DND-41 (cell line): ENCODE measurements around the gene SMARCC2.

ENCODE experiments used
- ATAC-seq: fragments of 200-7000 bp; cut with Tn5 transposase; 3 replicates; pipeline ENCODE4 v1.9.1; 2021; ENCODE audit warnings: low read depth; ENCODE audit not compliant: insufficient read depth
- DNase-seq: peaks from one replicate; pipeline ENCODE4 v3.0.0-alpha.2; 2020
- H2AFZ ChIP-seq: 2 replicates; pipeline ENCODE4 v1.6.0; 2012; ENCODE audit warnings: low read depth, low read length
- H3K27ac ChIP-seq: 2 replicates; pipeline ENCODE4 v1.5.1; 2012; ENCODE audit warnings: low read length, inconsistent platforms
- H3K27me3 ChIP-seq: fragments of 200-600 bp; sonication (generic); 2 replicates; pipeline ENCODE4 v1.6.0; 2012; ENCODE audit warnings: low read length, mild to moderate bottlenecking, inconsistent platforms; ENCODE audit not compliant: insufficient read depth, poor library complexity
- H3K36me3 ChIP-seq: 2 replicates; pipeline ENCODE4 v1.5.1; 2012; ENCODE audit warnings: low read length, inconsistent platforms; ENCODE audit not compliant: insufficient read depth
- H3K4me1 ChIP-seq: 2 replicates; pipeline ENCODE4 v1.5.1; 2012; ENCODE audit warnings: mild to moderate bottlenecking, low read length; ENCODE audit not compliant: insufficient read depth
- H3K4me2 ChIP-seq: 2 replicates; pipeline ENCODE4 v1.6.0; 2012; ENCODE audit warnings: mild to moderate bottlenecking, moderate library complexity, low read length, inconsistent platforms; ENCODE audit not compliant: insufficient read depth
- H3K4me3 ChIP-seq, 2 experiments: fragments of 200-600 bp in 1 of 2; shearing (Covaris generic) in 1 of 2; 2 replicates each; pipeline ENCODE4 v1.5.1; 2012 to 2016; ENCODE audit warnings: inconsistent platforms in 2 of 2, low read length in 2 of 2, mild to moderate bottlenecking in 2 of 2, low read depth in 1 of 2, moderate library complexity in 1 of 2
- H3K79me2 ChIP-seq: 2 replicates; pipeline ENCODE4 v1.6.0; 2012; ENCODE audit warnings: low read length, inconsistent platforms; ENCODE audit not compliant: insufficient read depth
- H3K9ac ChIP-seq: 2 replicates; pipeline ENCODE4 v1.6.0; 2012; ENCODE audit warnings: low read depth, mild to moderate bottlenecking, inconsistent platforms, low read length, moderate library complexity
- H3K9me3 ChIP-seq: 2 replicates; pipeline ENCODE4 v1.5.1; 2012; ENCODE audit warnings: low read length, moderate library complexity, mild to moderate bottlenecking, inconsistent platforms; ENCODE audit not compliant: insufficient read depth, severe bottlenecking
- H4K20me1 ChIP-seq: 2 replicates; pipeline ENCODE4 v1.6.0; 2012; ENCODE audit warnings: low read length; ENCODE audit not compliant: insufficient read depth
- EZH2 ChIP-seq: IDR thresholded peaks from 3 replicates; pipeline ENCODE4 v1.6.1; 2012; ENCODE audit warnings: borderline replicate concordance, low read depth, mild to moderate bottlenecking, moderate library complexity, low read length, inconsistent platforms; ENCODE audit not compliant: severe bottlenecking
- TF ChIP-seq, protein P1 (sequence below): IDR thresholded peaks from 2 replicates; pipeline ENCODE4 v1.5.1; 2012; ENCODE audit warnings: borderline replicate concordance, low read length, moderate library complexity, mild to moderate bottlenecking; ENCODE audit not compliant: poor library complexity, severe bottlenecking; ENCODE audit errors: extremely low read depth

SMARCC2 gene

DNA sequence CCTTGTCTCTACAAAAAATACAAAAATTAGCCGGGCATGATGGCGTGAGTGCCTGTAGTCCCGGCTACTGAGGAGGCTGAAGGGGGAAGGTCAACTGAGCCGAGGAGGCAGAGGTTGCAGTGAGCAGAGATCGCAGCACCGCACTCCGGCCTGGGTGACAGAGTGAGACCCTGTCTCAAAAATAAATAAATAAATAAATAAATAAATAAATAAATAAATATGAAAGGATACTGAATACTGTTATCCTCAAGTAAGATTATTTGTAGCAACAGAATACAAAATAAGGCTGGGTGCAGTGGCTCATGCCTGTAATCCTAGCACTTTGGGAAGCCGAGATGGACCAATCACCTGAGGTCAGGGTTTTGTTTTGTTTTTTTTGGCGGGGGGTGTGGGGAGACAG lies 30.6 kb upstream of the SMARCC2 start:
- Histone ChIP-seq H2AFZ (no peak overlapping the region), H3K9ac (no peak overlapping the region), H3K4me2 (peak overlapping the region; percentile 26; the same call in 1 of the 2 replicates), H3K9me3 (no peaks in the 10 kb centered on the region), H3K79me2 (peaks cover 48% of the 10 kb centered on the region), H3K4me3 (no peak overlapping the region), H3K27ac (no peak overlapping the region), H3K27me3 (no peaks in the 10 kb centered on the region), H3K4me1 (peaks cover 39% of the 10 kb centered on the region), H4K20me1 (peaks cover 6% of the 10 kb centered on the region; the same call in 1 of the 2 replicates), H3K36me3 (peaks cover 19% of the 10 kb centered on the region)
- TF ChIP-seq, protein P1, sequence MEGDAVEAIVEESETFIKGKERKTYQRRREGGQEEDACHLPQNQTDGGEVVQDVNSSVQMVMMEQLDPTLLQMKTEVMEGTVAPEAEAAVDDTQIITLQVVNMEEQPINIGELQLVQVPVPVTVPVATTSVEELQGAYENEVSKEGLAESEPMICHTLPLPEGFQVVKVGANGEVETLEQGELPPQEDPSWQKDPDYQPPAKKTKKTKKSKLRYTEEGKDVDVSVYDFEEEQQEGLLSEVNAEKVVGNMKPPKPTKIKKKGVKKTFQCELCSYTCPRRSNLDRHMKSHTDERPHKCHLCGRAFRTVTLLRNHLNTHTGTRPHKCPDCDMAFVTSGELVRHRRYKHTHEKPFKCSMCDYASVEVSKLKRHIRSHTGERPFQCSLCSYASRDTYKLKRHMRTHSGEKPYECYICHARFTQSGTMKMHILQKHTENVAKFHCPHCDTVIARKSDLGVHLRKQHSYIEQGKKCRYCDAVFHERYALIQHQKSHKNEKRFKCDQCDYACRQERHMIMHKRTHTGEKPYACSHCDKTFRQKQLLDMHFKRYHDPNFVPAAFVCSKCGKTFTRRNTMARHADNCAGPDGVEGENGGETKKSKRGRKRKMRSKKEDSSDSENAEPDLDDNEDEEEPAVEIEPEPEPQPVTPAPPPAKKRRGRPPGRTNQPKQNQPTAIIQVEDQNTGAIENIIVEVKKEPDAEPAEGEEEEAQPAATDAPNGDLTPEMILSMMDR, result no peak
- TF ChIP-seq EZH2, result no peak
- DNase-seq (no peak), ATAC-seq (no peak)

DNA sequence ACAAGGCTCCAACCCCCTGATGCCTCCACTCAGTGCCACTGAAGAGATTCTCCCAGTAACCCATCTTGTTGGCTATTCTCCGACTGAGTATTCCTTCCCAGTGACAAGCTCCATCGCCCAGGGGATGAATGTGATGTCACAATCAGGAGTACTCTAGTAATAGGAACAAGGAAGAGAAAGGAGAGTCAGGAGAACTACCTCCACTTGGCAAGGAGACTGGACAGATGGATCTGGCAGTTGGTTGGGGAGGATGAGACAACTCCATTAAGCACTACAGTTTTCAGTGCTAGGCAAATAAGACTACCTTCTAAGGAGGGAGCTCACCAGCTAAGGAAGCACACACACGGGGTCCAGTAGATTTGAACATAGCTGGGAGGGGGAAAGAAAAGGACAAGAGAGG lies 27.2 kb upstream of the SMARCC2 start:
- TF ChIP-seq, protein P1, result no peak
- TF ChIP-seq EZH2, result no peak

DNA sequence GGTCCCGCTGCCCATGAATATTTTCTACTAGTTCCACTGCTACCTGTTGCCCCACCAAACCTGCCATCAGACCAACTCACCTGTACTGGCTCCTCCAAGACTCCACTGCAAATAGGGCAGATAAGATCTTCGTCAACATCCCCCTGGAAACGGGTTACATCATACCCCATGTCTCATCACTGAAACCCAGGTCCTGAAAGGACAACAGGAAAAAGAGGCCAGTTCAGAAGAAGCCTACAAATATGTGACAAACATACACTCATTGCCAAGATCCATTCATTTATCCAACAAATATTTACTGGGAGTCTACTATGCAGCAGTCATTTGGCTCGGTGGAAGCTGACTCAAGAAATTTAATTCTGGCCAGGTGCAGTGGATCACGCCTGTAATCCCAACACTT lies 24.6 kb upstream of the SMARCC2 start:
- DNase-seq (no peak), ATAC-seq (no peak)
- Histone ChIP-seq H4K20me1 (peaks cover 3% of the 10 kb centered on the region; the same call in 1 of the 2 replicates), H2AFZ (no peak overlapping the region), H3K36me3 (peaks cover 67% of the 10 kb centered on the region), H3K4me2 (no peak overlapping the region), H3K9ac (no peak overlapping the region), H3K27ac (no peak overlapping the region), H3K9me3 (no peaks in the 10 kb centered on the region), H3K4me3 (no peak overlapping the region), H3K4me1 (no peaks in the 10 kb centered on the region), H3K27me3 (no peaks in the 10 kb centered on the region), H3K79me2 (peaks cover 10% of the 10 kb centered on the region)
- TF ChIP-seq EZH2, result no peak
- TF ChIP-seq, protein P1, result no peak

More for the DNA sequence above, 27.2 kb upstream of the SMARCC2 start:
- H3K9me3 ChIP-seq, result no peaks in the 10 kb centered on the region
- peaks cover 31% of the 10 kb centered on the region for H3K79me2 ChIP-seq
- no peaks in the 10 kb centered on the region for H3K27me3 ChIP-seq
- H3K4me2 ChIP-seq, result no peak overlapping the region
- DNase-seq (no peak), ATAC-seq (no peak)
- peaks cover 6% of the 10 kb centered on the region; the same call in 1 of the 2 replicates for H4K20me1 ChIP-seq
- H3K9ac ChIP-seq, result no peak overlapping the region
- no peak overlapping the region for H3K27ac ChIP-seq
- H3K36me3 ChIP-seq, result peaks cover 53% of the 10 kb centered on the region
- H2AFZ ChIP-seq, result no peak overlapping the region
- peaks cover 17% of the 10 kb centered on the region for H3K4me1 ChIP-seq
- H3K4me3 ChIP-seq, result no peak overlapping the region

DNA sequence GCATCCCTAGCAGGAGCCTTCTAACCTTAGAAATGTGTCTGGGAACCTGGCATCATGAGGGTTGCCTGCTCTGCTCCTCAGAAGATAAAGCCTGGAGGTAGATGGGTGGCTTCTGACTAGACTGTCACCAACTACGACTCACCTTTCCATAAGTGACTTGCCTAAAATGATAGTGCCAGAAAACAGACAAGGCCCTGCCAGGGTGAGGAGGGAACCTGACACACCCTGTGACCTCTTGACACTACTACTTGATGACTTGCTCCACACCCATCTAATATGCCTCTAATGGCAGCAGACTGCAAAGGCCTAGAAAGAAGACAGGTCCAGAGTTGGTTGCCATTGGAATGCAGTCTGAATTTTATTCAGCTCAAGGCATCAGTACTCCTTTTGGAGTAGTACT lies 23.1 kb upstream of the SMARCC2 start:
- no peak overlapping the region for H3K27ac ChIP-seq
- no peaks in the 10 kb centered on the region for H3K9me3 ChIP-seq
- ATAC-seq (no peak), DNase-seq (no peak)
- no peaks in the 10 kb centered on the region for H4K20me1 ChIP-seq
- TF ChIP-seq EZH2, result no peak
- TF ChIP-seq, protein P1, result no peak
- H3K9ac ChIP-seq, result no peak overlapping the region
- no peak overlapping the region for H3K4me2 ChIP-seq
- no peaks in the 10 kb centered on the region for H3K27me3 ChIP-seq
- no peaks in the 10 kb centered on the region for H3K4me1 ChIP-seq
- peaks cover 3% of the 10 kb centered on the region for H3K79me2 ChIP-seq
- no peak overlapping the region for H3K4me3 ChIP-seq
- no peak overlapping the region for H2AFZ ChIP-seq
- peaks cover 73% of the 10 kb centered on the region for H3K36me3 ChIP-seq
